Measurements from ENCODE around the gene KCNN1. TPM values are rescaled to one million over a fixed set of nuclear protein-coding genes. Genes with fewer than 3 reads are reported as not detected.

The KCNN1 gene
- total RNA-seq, 1 experiment from 2014 or later = 9.2 TPM

GRCh38 chr19:17950310-17951156 is 16.4 kb upstream of the KCNN1 start:
- H3K27me3 Mint-ChIP-seq (ENCODE audit: low read depth) = peaks cover 65% of the 10 kb centered on the region
- H3K56ac ChIP-seq (ENCODE audit: insufficient read length, low read depth, low read length) = no peak overlapping the region
- H3K27ac Mint-ChIP-seq = peak overlapping the region in 1 of 3 experiments; percentile 85; a peak in 1 of 7 replicates
- H3K23me2 ChIP-seq (ENCODE audit: insufficient read length, low read depth, low read length, poor library complexity, severe bottlenecking) = peaks cover 39% of the 10 kb centered on the region
- no peak overlapping the region for H3K27ac ChIP-seq (ENCODE audit: insufficient read length, low read depth, low read length)
- WGBS (ENCODE audit: extremely low coverage, insufficient read length, low lambda C conversion rate) = no CpG with 5 or more reads among the region's 48 CpGs
- peaks cover 34 to 46% of the 10 kb centered on the region in 2 experiments for H3K4me1 Mint-ChIP-seq
- no peak overlapping the region for H4K8ac ChIP-seq (replicated peaks; ENCODE audit: insufficient read length, low read depth, low read length)
- H2BK15ac ChIP-seq (ENCODE audit: low read depth, low read length) = no peak overlapping the region
- H2BK20ac ChIP-seq (ENCODE audit: low read depth, low read length, poor library complexity, severe bottlenecking) = no peak overlapping the region
- no peaks in the 10 kb centered on the region for H3K36me3 Mint-ChIP-seq (ENCODE audit: insufficient read depth in 1 of 3, low read depth in 3 of 3)
- peaks cover 27% of the 10 kb centered on the region; the same call in 1 of the 2 replicates for H3K27me3 ChIP-seq (ENCODE audit: insufficient read depth, low read length)
- H2AFZ ChIP-seq (ENCODE audit: low read length) = no peak overlapping the region
- no peak overlapping the region for H3T11ph ChIP-seq (ENCODE audit: low read length)
- H3K23ac ChIP-seq (ENCODE audit: insufficient read length, low read depth, low read length) = no peak overlapping the region
- peak; percentile 52 for DNase-seq
- 0 out of 2 replicates have a peak overlapping the region, but pooled peaks have one; percentile 10 for H3K14ac ChIP-seq (ENCODE audit: insufficient read depth, low read length)
- no peak overlapping the region for H2AK5ac ChIP-seq (ENCODE audit: insufficient read length, low read length)
- no peaks in the 10 kb centered on the region for H3K9me3 ChIP-seq (ENCODE audit: control insufficient read depth, low read depth, low read length)
- peak overlapping the region; percentile 63 for H3K4me2 ChIP-seq (ENCODE audit: insufficient read depth, insufficient read length, low read length)
- H4K5ac ChIP-seq (ENCODE audit: insufficient read length, low read depth, low read length) = no peak overlapping the region
- H3K79me1 ChIP-seq (ENCODE audit: insufficient read depth, low read depth, low read length, poor library complexity, severe bottlenecking) = no peaks in the 10 kb centered on the region
- H3K9me3 Mint-ChIP-seq = no peaks in the 10 kb centered on the region; a peak in 1 of 5 replicates
- peak overlapping the region; percentile 59 to 84 for H3K4me3 Mint-ChIP-seq
- H3K9ac ChIP-seq (ENCODE audit: extremely low read depth, insufficient read length, low read length) = no peak overlapping the region
- H3K4me1 ChIP-seq (ENCODE audit: insufficient read depth, low read length) = peaks cover 1% of the 10 kb centered on the region; the same call in 1 of the 2 replicates
- H3K79me2 ChIP-seq (ENCODE audit: insufficient read depth, low read length) = no peaks in the 10 kb centered on the region
- no peak for TF ChIP-seq CTCF (conservative IDR thresholded peaks at IDR 0.05)
- no peak overlapping the region for H2BK12ac ChIP-seq (ENCODE audit: insufficient read length, low read depth, low read length)
- H4K91ac ChIP-seq (ENCODE audit: insufficient read length, low read depth, low read length) = no peak overlapping the region
- no peak overlapping the region for H2BK120ac ChIP-seq (ENCODE audit: low read depth, low read length, poor library complexity, severe bottlenecking)
- H4K20me1 ChIP-seq (ENCODE audit: control insufficient read depth, insufficient read depth, insufficient read length) = no peaks in the 10 kb centered on the region
- H3K18ac ChIP-seq (ENCODE audit: insufficient read length, low read depth, low read length) = peak overlapping the region; percentile 55
- no peak overlapping the region for H3K4ac ChIP-seq (ENCODE audit: low read depth, low read length)
- no peak overlapping the region for H2BK5ac ChIP-seq (ENCODE audit: insufficient read length, low read length)

Data from H9 (cell line).